GM08714 (cell line): ENCODE results near the gene DIO1.

Experiments
- H3K4me3 ChIP-seq: fragments of 200-500 bp; sonication (Bioruptor generic); 2 replicates; pipeline ENCODE4 v1.5.1; 2014; ENCODE audit warnings: mild to moderate bottlenecking, low read length, inconsistent platforms
- ZNF274 ChIP-seq: IDR thresholded peaks from 2 replicates; pipeline ENCODE4 v1.6.1; 2012; ENCODE audit warnings: mild to moderate bottlenecking, low read depth, low read length

The DIO1 gene

GRCh38 chr1:53943490-53944043 is 49.6 kb downstream of the DIO1 start:
- no peak overlapping the region for H3K4me3 ChIP-seq
- no peak for TF ChIP-seq ZNF274

DNA sequence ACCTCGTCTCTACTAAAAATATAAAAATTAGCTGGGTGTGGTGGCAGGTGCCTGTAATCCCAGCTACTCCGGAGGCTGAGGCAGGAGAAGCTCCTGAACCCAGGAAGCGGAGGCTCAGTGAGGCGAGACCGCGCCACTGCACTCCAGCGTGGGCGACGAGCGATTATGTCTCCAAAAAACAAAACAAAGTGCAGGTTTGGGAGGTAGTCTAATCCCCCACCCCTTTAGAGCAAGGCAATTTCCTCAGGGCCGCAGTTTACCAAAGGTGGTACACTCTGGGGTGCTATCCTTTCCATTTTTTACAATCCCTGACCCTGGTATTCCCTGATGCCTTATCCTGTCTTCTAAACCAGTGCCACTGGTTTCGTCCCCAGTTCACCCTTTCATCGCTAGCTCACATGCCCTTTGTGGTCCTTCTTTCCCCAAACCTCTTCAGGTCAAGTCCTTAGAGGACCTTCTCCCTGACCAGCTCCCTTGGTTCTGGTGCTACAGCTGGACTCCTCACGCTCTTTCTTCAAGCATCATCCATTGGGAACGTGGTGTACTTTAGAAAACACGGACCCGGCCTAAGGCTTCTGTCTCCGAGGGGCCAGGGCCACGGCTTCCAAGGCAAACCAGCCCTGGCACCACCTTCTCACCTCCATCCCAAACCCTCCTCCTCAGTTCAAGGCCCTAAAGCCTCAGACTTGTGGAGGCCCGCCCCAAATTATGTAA is 50.6 kb downstream of the DIO1 start:
- TF ChIP-seq ZNF274: no peak
- H3K4me3 ChIP-seq: peak overlapping the region; percentile 77

DNA sequence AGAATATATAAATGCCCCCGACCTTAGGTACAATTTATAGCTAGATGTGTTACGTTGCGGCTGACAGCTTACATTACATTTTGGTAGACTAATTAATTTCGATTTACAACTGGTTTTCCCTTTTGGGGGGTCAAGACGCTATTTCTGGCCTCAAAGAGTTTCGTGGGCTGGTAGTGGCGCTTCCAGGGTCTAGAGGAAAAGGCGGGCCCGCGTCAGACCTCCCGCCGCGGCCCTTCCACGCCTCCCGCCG is 51.1 kb downstream of the DIO1 start:
- H3K4me3 ChIP-seq: peak overlapping the region; percentile 77
- TF ChIP-seq ZNF274: no peak

DNA sequence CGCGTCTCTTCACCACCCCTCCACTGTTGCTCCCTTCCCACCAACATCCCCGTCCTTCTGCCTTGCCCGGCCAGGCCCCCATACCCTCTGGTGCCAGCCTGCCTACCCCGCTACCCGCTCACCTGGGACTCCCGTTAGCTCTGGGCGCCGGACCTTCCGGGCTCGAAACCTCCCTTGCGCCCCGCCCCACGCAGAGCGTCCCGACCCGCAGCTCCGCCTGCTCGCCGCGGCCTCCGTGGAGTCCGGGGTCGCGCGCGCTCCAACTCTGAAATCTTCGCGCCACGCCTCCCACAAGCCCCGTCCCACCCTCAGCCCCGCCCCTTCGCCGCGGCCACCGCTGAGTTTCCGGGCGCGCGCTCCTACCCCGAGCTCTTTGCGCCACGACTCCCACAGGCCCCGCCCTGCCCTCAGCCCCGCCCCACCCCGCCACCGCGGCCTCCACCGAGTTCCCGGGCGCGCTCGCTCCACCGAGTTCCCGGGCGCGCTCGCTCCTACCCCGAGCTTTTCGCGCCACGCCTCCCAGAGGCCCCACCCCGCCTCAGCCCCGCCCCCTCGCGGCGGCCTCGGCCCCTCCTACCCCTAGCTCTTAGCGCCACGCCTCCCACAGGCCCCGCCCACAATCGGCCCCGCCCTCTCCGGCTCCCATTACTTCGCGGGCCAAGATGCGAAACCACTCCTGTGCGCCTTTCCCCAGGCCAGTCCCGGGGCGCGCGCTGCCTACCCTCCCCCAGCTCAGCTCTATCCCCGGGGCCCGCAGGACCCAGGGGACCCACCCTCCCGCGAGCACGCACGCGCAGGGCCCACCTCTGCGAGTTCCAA is 51.7 kb downstream of the DIO1 start, which contains the start of gene IFT25:
TSS of gene IFT25 (minus strand) at position 267 of the 819 bp plus-strand sequence. CDS start 5,617 bp downstream, outside the sequence.
- H3K4me3 ChIP-seq: peak within 1 kb of the TSS; percentile 91
- no peak for TF ChIP-seq ZNF274

- TF ChIP-seq ZNF274: no peak
- H3K4me3 ChIP-seq: peak within 1 kb of the TSS; percentile 91
Observed at GRCh38 chr1:53946252-53947171, 52.5 kb downstream of the DIO1 start, which contains the start of gene LRRC42. Gene LRRC42 (plus strand): TSS chr1:53946350. CDS start chr1:53952000, 5,650 bp downstream.

DNA sequence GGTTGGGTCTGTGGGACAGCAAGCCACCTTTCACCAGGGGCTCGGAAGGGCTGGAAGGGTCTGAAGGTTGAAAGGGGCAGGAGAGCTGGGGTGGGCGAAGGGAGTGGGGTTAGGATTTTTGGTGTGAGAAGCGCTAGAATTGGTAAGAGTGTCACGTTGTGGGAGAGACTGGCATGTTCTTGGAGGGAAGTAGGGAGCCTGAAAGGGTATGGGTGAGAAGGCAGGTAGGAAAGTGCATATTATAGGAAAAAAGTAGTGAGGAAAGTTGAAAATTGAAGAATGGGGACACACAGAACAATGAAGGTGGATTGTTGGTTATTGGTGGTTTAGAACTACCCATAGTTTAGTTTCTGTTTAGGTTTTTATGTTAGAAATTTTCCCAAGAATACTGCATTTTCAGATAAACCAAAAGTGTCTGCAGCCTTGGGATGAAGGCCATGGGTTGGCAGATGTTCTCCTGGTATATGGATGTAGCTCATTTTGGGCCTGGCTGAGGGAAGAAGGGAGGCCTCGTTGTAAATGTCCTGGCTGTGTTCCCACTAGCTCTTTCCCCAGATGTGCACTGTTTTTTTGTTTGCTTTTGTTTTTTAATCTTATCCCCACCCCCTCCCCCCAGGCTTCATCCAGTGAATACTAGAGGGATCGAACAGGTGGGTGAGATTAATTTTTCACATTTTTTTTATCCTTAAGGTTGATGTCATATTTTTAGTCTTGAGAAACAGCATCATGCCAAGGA is 53.4 kb downstream of the DIO1 start:
- peak overlapping the region; percentile 91 for H3K4me3 ChIP-seq
- no peak for TF ChIP-seq ZNF274

DNA sequence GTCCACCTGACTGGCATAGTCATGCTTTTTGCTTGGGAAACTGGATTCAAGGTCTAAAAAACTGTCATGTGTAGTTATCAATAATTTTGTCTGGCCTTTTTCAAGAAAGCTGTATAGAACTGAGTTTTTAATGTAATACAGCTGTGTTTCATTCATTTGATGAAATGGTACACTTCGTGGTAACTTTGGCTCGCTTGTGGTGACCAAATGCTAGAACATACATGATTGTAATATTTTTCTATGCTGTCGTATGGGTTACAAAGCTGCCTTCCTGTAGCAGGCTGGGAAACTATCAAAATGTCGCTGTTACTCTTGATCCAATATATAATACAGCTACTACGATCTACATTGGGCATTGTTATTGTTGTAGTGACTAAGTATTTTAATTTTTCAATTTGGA is 54.3 kb downstream of the DIO1 start:
- H3K4me3 ChIP-seq: no peak overlapping the region
- no peak for TF ChIP-seq ZNF274

DNA sequence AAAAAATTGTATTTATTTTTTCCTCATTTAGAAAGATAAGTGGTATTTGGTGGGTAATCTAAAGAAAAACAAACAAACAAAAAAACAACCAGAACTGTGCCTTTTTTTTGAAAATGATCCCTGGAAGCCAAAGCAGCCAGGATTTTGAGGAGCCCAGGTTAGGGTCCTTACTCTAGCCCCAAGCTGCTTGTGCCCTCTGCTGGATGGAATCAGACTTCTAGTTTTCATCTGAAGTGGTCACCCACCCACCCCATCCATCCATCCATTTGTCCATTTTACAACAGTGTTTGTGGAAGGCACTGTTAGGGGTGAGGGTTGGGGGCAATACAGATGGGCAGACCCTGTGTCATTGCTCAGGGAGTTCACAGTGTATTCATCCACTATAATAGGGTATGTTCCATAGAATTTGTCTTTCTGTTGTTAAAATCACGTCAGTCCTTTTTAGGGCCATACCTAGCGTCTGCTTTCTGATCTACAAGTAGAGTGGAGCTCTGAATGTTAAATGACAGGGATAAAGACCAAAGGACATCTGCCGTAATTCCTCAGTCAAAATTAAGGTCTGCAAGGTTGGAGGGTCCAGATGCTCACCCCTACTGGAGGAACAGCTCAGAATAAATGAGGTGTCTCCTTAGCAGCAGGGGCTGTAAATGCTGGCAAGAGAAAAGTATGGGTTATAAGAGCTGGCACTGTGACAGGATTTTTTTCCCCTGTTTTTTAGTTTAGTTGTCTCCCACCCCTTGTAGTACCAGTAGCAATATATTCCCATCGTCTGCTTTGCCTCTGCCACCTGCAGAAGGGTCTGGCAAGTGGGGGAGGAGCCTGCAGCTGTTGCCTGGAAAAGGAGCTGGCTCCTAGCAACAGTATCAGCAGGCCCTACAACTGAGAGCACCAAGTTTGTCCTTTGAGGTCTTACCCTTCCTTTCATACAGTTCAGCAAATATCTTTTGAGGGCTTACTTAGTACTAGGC is 55.3 kb downstream of the DIO1 start:
- H3K4me3 ChIP-seq: no peak overlapping the region
- TF ChIP-seq ZNF274: no peak

DNA sequence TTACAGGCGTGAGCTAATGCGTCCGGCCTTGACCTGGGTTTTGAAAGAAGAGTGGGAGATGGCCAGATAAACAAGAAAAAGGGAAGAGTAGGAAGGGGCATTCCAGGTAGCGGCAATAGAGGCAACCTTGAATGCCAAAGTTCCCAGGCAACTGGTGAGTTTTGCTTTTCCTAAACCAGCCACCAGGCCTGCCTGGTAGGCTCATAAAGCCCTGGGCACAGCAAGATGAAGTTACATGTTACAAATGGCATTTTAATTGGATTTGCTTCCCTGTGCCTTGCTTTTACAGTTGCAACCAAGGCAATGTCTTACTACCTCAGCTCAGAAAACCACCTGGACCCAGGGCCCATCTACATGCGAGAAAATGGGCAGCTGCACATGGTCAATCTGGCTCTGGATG is 57.7 kb downstream of the DIO1 start:
- no peak for TF ChIP-seq ZNF274
- H3K4me3 ChIP-seq: no peak overlapping the region

DNA sequence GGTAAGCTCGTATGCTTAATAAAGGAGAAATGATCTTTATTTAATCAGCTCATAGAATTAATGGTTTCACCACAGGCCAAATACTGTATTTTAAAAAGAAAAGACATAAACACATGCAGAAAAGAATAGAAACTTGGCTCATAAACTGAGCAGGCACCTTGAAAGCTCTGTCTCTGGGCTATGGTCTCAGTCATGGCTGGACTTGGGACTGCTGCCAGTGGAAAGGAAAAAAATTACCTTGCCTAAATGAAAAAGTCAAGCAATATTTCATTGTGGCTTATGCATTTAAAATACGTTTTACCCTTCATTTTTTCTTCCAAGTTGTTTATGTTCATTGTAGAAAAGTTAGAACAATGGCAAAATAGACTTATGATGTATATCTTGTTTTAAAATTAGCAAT is 60.1 kb downstream of the DIO1 start:
- no peak overlapping the region for H3K4me3 ChIP-seq
- no peak for TF ChIP-seq ZNF274

GRCh38 chr1:53956308-53957168 is 62.6 kb downstream of the DIO1 start:
- no peak overlapping the region for H3K4me3 ChIP-seq
- no peak for TF ChIP-seq ZNF274
